Kidney epithelial cell (primary cell): ENCODE measurements around the gene ATP8B2. TPM values are rescaled to one million over a fixed set of nuclear protein-coding genes. Genes with fewer than 3 reads are reported as not detected.
"Not testable (repeated sequence)": the region's sequence is repeated elsewhere in the genome, so short reads cannot be mapped to it uniquely, and the experiment has no call there.

Experiments used
- DNase-seq: peaks from one replicate; pipeline ENCODE4 v3.0.0-alpha.2; 2010; ENCODE audit warnings: low read depth
- H3K27me3 ChIP-seq: 2 replicates; pipeline ENCODE4 v1.6.0; 2011; ENCODE audit warnings: low read length; ENCODE audit not compliant: control insufficient read depth, insufficient read depth
- H3K36me3 ChIP-seq: 2 replicates; pipeline ENCODE4 v1.5.1; 2011; ENCODE audit warnings: low read length; ENCODE audit not compliant: control insufficient read depth, insufficient read depth
- H3K4me3 ChIP-seq: 2 replicates; pipeline ENCODE4 v1.5.1; 2011; ENCODE audit warnings: low read depth, mild to moderate bottlenecking, control low read depth, low read length
- CTCF ChIP-seq: IDR thresholded peaks from 2 replicates; pipeline ENCODE4 v1.5.1; 2011; ENCODE audit warnings: mild to moderate bottlenecking, moderate library complexity, low read length, control low read depth, inconsistent platforms; ENCODE audit not compliant: insufficient read depth, poor library complexity, severe bottlenecking
- total RNA-seq: library from RNA; depleted of rRNA; stranded (reverse); fragments of >200 nt; gene quantifications from 2 replicates; pipeline ENCODE4 v1.2.3, GENCODE V29; 2015

The ATP8B2 gene
- total RNA-seq, 1 donor from 2014 or later: 45.2 TPM

- TF ChIP-seq CTCF: no peak
- no peak overlapping the region for H3K4me3 ChIP-seq
- H3K36me3 ChIP-seq: no peaks in the 10 kb centered on the region
- DNase-seq: no peak
- H3K27me3 ChIP-seq: peaks cover 2% of the 10 kb centered on the region
Observed at GRCh38 chr1:154361357-154361756, 36.0 kb downstream of the ATP8B2 start.

- no peaks in the 10 kb centered on the region for H3K36me3 ChIP-seq
- no peak for TF ChIP-seq CTCF
- DNase-seq: no peak
- no peak overlapping the region for H3K4me3 ChIP-seq
- H3K27me3 ChIP-seq: no peaks in the 10 kb centered on the region
Observed at GRCh38 chr1:154371436-154371835, 46.1 kb downstream of the ATP8B2 start.

- not testable (repeated sequence) for H3K27me3 ChIP-seq, H3K4me3 ChIP-seq, DNase-seq, H3K36me3 ChIP-seq
Observed at GRCh38 chr1:154373777-154374357, 48.5 kb downstream of the ATP8B2 start.

GRCh38 chr1:154379301-154379700 is 54.0 kb downstream of the ATP8B2 start:
- no peaks in the 10 kb centered on the region for H3K36me3 ChIP-seq
- no peaks in the 10 kb centered on the region for H3K27me3 ChIP-seq
- TF ChIP-seq CTCF: no peak
- no peak overlapping the region for H3K4me3 ChIP-seq
- DNase-seq: no peak

- Histone ChIP-seq H3K4me3 (no peak overlapping the region), H3K36me3 (no peaks in the 10 kb centered on the region), H3K27me3 (no peaks in the 10 kb centered on the region)
- no peak for DNase-seq
- no peak for TF ChIP-seq CTCF
Observed at GRCh38 chr1:154384650-154385489, 59.5 kb downstream of the ATP8B2 start.

GRCh38 chr1:154386643-154387352 is 61.5 kb downstream of the ATP8B2 start:
- no peak for DNase-seq
- TF ChIP-seq CTCF: no peak
- H3K4me3 ChIP-seq: no peak overlapping the region
- H3K27me3 ChIP-seq: no peaks in the 10 kb centered on the region
- H3K36me3 ChIP-seq: no peaks in the 10 kb centered on the region
